Mesendoderm (in vitro differentiated cells): ENCODE measurements around the gene RPUSD3.
"Not testable (repeated sequence)": the region's sequence is repeated elsewhere in the genome, so short reads cannot be mapped to it uniquely, and the experiment has no call there.

Source experiments
- DNase-seq: peaks from one replicate; pipeline ENCODE4 v3.0.0; 2013
- H2AK5ac ChIP-seq: 2 replicates; pipeline ENCODE4 v1.6.1; 2013; ENCODE audit warnings: low read length, inconsistent platforms
- H2BK120ac ChIP-seq: 2 replicates; pipeline ENCODE4 v1.6.1; 2013; ENCODE audit warnings: low read depth, mild to moderate bottlenecking, low read length, moderate library complexity, mixed read lengths
- H2BK15ac ChIP-seq: replicated peaks from 2 replicates; pipeline ENCODE4 v1.6.1; 2013; ENCODE audit warnings: low read depth, mild to moderate bottlenecking, moderate library complexity
- H2BK5ac ChIP-seq: 2 replicates; pipeline ENCODE4 v1.6.1; 2013; ENCODE audit warnings: low read length, inconsistent platforms
- H3K18ac ChIP-seq: 2 replicates; pipeline ENCODE4 v1.6.1; 2013; ENCODE audit warnings: mild to moderate bottlenecking, low read length, mixed read lengths
- H3K23ac ChIP-seq: one replicate; pipeline ENCODE4 v1.6.1; 2013; ENCODE audit warnings: low read length
- H3K27ac ChIP-seq: 2 replicates; pipeline ENCODE4 v1.5.1; 2013; ENCODE audit warnings: low read depth, mild to moderate bottlenecking, inconsistent platforms, low read length, moderate library complexity
- H3K27me3 ChIP-seq: 2 replicates; pipeline ENCODE4 v1.6.1; 2013; ENCODE audit warnings: low read length, control low read depth, mild to moderate bottlenecking, inconsistent platforms; ENCODE audit not compliant: insufficient read depth, poor library complexity
- H3K36me3 ChIP-seq: 2 replicates; pipeline ENCODE4 v1.6.1; 2013; ENCODE audit warnings: low read length, inconsistent platforms; ENCODE audit not compliant: control insufficient read depth, insufficient read depth
- H3K4ac ChIP-seq: one replicate; pipeline ENCODE4 v1.6.1; 2013; ENCODE audit warnings: low read depth, mild to moderate bottlenecking, low read length, moderate library complexity
- H3K4me1 ChIP-seq: 2 replicates; pipeline ENCODE4 v1.6.1; 2013; ENCODE audit warnings: low read depth, low read length, inconsistent platforms; ENCODE audit not compliant: control insufficient read depth
- H3K4me2 ChIP-seq: 2 replicates; pipeline ENCODE4 v1.6.1; 2013; ENCODE audit warnings: low read length
- H3K4me3 ChIP-seq: 2 replicates; pipeline ENCODE4 v1.5.1; 2013; ENCODE audit warnings: mild to moderate bottlenecking, low read length
- H3K56ac ChIP-seq: one replicate; pipeline ENCODE4 v1.6.1; 2013; ENCODE audit warnings: low read length
- H3K79me1 ChIP-seq: 2 replicates; pipeline ENCODE4 v1.6.1; 2013; ENCODE audit warnings: low read length, inconsistent platforms
- H3K79me2 ChIP-seq: 2 replicates; pipeline ENCODE4 v1.6.1; 2013; ENCODE audit warnings: mild to moderate bottlenecking, low read length; ENCODE audit not compliant: control insufficient read depth, insufficient read depth
- H3K9ac ChIP-seq: 2 replicates; pipeline ENCODE4 v1.6.1; 2013; ENCODE audit warnings: low read length, inconsistent platforms
- H4K5ac ChIP-seq: one replicate; pipeline ENCODE4 v1.6.1; 2013; ENCODE audit warnings: low read length
- H4K8ac ChIP-seq: one replicate; pipeline ENCODE4 v1.6.1; 2013; ENCODE audit warnings: low read depth, mild to moderate bottlenecking, control low read depth, low read length, moderate library complexity
- WGBS: extraction: QIAGEN DNeasy Blood & Tissue Kit; methylation state at CpG from one replicate; pipeline ENCODE4 v1.1.7; 2013; ENCODE audit warnings: low lambda C conversion rate, missing lambda C conversion rate; ENCODE audit not compliant: insufficient coverage; ENCODE audit errors: extremely low coverage; 5-methylcytosine and 5-hydroxymethylcytosine counted together

Gene RPUSD3

DNA sequence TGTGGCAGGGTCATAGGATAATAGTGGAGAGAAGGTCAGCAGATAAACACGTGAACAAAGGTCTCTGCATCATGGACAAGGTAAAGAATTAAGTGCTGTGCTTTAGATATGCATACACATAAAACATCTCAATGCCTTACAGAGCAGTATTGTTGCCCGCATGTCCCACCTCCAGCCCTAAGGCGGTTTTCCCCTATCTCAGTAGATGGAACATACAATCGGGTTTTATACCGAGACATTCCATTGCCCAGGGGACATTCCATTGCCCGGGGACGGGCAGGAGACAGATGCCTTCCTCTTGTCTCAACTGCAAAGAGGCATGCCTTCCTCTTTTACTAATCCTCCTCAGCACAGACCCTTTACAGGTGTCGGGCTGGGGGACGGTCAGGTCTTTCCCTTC lies 4.1 kb upstream of the RPUSD3 start:
- H3K79me1 ChIP-seq, H3K9ac ChIP-seq, H4K5ac ChIP-seq, H3K4ac ChIP-seq, H2BK15ac ChIP-seq, H4K8ac ChIP-seq, H3K79me2 ChIP-seq, H2BK5ac ChIP-seq, H3K18ac ChIP-seq, H2BK120ac ChIP-seq, H3K23ac ChIP-seq, H3K4me1 ChIP-seq, H3K27me3 ChIP-seq, H3K27ac ChIP-seq, H3K4me3 ChIP-seq, H3K36me3 ChIP-seq, H3K4me2 ChIP-seq, H3K56ac ChIP-seq, H2AK5ac ChIP-seq: not testable (repeated sequence)
- DNase-seq: peak; percentile 77
- no CpG with 5 or more reads among the region's 9 CpGs for WGBS

- Histone ChIP-seq H3K79me1 (no peaks in the 10 kb centered on the region), H3K18ac (no peak overlapping the region), H3K23ac (no peak overlapping the region), H3K9ac (no peak overlapping the region), H2AK5ac (no peak overlapping the region), H2BK120ac (no peak overlapping the region), H3K27ac (no peak overlapping the region), H4K5ac (no peak overlapping the region), H3K4me1 (peaks cover 2% of the 10 kb centered on the region), H3K79me2 (no peaks in the 10 kb centered on the region), H3K4ac (no peak overlapping the region), H3K36me3 (no peaks in the 10 kb centered on the region), H3K4me2 (no peak overlapping the region), H2BK5ac (no peak overlapping the region), H4K8ac (no peak overlapping the region), H3K4me3 (no peak overlapping the region), H2BK15ac (no peak overlapping the region), H3K27me3 (no peaks in the 10 kb centered on the region), H3K56ac (no peak overlapping the region)
- WGBS: no CpG with 5 or more reads among the region's 6 CpGs
- DNase-seq: no peak
Observed at GRCh38 chr3:9846931-9847488, 3.2 kb upstream of the RPUSD3 start.

DNA sequence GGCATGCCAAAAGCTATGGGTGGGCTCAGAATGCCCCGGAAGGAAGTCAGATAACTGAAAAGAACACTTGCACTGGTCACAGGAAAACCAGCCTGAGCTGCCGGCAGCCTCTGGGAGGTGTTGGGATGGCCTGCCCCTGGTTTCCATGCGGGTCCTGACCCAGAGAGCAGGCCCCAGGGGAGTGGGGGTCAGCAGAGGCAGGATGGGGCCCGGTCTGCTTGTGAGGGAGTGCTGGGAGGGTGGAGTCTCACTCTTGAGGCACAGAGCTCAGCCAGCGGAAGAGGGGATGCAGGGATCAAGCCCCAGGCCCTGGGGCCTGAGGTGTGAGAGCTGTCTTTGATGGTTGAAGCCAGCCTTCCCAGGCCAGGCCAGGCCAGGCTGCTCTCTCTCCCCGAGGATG lies 2.4 kb upstream of the RPUSD3 start:
- Histone ChIP-seq H2BK120ac (no peak overlapping the region), H3K79me2 (no peaks in the 10 kb centered on the region), H3K9ac (no peak overlapping the region), H3K36me3 (no peaks in the 10 kb centered on the region), H3K4me3 (no peak overlapping the region), H2AK5ac (no peak overlapping the region), H3K27ac (no peak overlapping the region), H4K5ac (no peak overlapping the region), H3K79me1 (no peaks in the 10 kb centered on the region), H3K4ac (no peak overlapping the region), H3K56ac (no peak overlapping the region), H2BK5ac (no peak overlapping the region), H2BK15ac (no peak overlapping the region), H3K23ac (no peak overlapping the region), H3K4me2 (no peak overlapping the region), H3K18ac (no peak overlapping the region), H4K8ac (no peak overlapping the region), H3K4me1 (peaks cover 2% of the 10 kb centered on the region), H3K27me3 (no peaks in the 10 kb centered on the region)
- DNase-seq: no peak
- no CpG with 5 or more reads among the region's 6 CpGs for WGBS

DNA sequence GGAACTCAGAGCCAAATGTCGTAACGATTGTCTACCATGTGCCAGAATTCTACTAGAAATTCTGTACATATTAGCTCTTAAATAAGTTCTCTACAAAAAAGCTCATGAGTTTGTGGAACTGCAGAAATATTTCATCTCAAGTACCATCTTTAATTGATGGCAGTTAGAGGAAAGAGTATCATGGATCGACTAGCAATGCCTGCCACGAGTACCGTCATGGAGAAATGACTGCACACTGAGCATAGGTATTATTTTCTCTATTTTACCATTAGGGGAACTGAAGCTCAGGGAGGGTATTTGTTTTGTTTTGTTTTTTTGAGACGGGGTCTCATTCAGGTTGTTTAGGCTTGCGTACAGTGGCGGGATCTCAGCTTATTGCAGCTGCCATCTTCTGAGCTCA lies 2.8 kb downstream of the RPUSD3 start:
- DNase-seq: no peak
- H3K36me3 ChIP-seq: no peaks in the 10 kb centered on the region

DNA sequence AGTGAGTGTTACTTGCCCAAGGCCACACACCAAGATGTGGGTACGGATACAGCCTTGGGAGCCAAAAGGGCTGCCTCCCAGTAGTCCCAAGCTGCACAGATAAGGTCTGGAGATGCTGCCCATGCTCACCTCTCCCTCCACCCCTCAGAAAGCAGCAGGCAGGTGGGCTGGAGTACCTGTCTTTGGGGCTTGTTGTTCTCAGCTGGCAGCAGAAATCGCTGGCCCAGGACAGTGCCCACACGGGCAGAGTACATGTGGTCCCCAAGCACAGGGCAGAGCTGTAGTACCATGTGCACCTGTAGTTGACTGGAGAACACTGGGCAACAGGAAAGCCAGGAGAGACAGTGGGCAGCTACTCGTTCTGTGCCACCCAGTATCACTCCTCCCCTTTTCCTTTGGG lies 5.0 kb downstream of the RPUSD3 start:
- Histone ChIP-seq H3K4me1 (no peaks in the 10 kb centered on the region), H3K4me2 (no peak overlapping the region), H2BK120ac (no peak overlapping the region), H3K4me3 (no peak overlapping the region), H2BK15ac (no peak overlapping the region), H3K18ac (no peak overlapping the region), H3K27me3 (no peaks in the 10 kb centered on the region), H3K56ac (no peak overlapping the region), H3K36me3 (no peaks in the 10 kb centered on the region), H2AK5ac (no peak overlapping the region), H3K9ac (no peak overlapping the region), H4K8ac (no peak overlapping the region), H4K5ac (no peak overlapping the region), H3K79me2 (no peaks in the 10 kb centered on the region), H3K23ac (no peak overlapping the region), H2BK5ac (no peak overlapping the region), H3K27ac (no peak overlapping the region), H3K79me1 (no peaks in the 10 kb centered on the region), H3K4ac (no peak overlapping the region)
- no peak for DNase-seq
- no CpG with 5 or more reads among the region's 4 CpGs for WGBS

More for the DNA sequence above, 2.8 kb downstream of the RPUSD3 start:
- no peak overlapping the region for H3K27ac ChIP-seq
- no peak overlapping the region for H3K18ac ChIP-seq
- no peaks in the 10 kb centered on the region for H3K79me2 ChIP-seq
- H3K4me1 ChIP-seq: peaks cover 2% of the 10 kb centered on the region
- H2BK15ac ChIP-seq: no peak overlapping the region
- no peak overlapping the region for H2AK5ac ChIP-seq
- no peak overlapping the region for H3K56ac ChIP-seq
- H3K79me1 ChIP-seq: no peaks in the 10 kb centered on the region
- no peak overlapping the region for H3K4ac ChIP-seq
- no peak overlapping the region for H3K23ac ChIP-seq
- no peak overlapping the region for H3K4me3 ChIP-seq
- H3K9ac ChIP-seq: no peak overlapping the region
- H3K27me3 ChIP-seq: no peaks in the 10 kb centered on the region
- no peak overlapping the region for H2BK5ac ChIP-seq
- H4K5ac ChIP-seq: no peak overlapping the region
- no peak overlapping the region for H2BK120ac ChIP-seq
- no peak overlapping the region for H4K8ac ChIP-seq
- no peak overlapping the region for H3K4me2 ChIP-seq
- no CpG with 5 or more reads among the region's 8 CpGs for WGBS
